Neural cell (in vitro differentiated cells): ENCODE results near the gene FGFBP2. TPM values are rescaled to one million over a fixed set of nuclear protein-coding genes. Genes with fewer than 3 reads are reported as not detected.

Experiments used
- H2AFZ ChIP-seq: fragments of 200-600, 300-800 bp; sonication (generic), shearing (Covaris generic); 2 replicates; pipeline ENCODE4 v1.6.0; 2014; ENCODE audit warnings: low read depth, mild to moderate bottlenecking, antibody characterized with exemption, low read length, moderate library complexity
- H3F3A ChIP-seq: fragments of 200-600 bp; shearing (Covaris generic); 2 replicates; pipeline ENCODE4 v1.6.1; 2016; ENCODE audit warnings: mild to moderate bottlenecking, moderate library complexity, mixed read lengths, antibody characterized with exemption, low read length; ENCODE audit not compliant: insufficient read depth, poor library complexity, severe bottlenecking
- H3K27ac ChIP-seq: fragments of 200-600, 300-800 bp; sonication (generic), shearing (Covaris generic); 2 replicates; pipeline ENCODE4 v1.5.1; 2014; ENCODE audit warnings: mild to moderate bottlenecking, low read length, moderate library complexity
- H3K27me3 ChIP-seq: fragments of 300-800, 200-600 bp; sonication (generic), shearing (Covaris generic); 2 replicates; pipeline ENCODE4 v1.6.0; 2014; ENCODE audit warnings: mild to moderate bottlenecking, low read depth, low read length, moderate library complexity; ENCODE audit not compliant: insufficient read depth
- H3K36me3 ChIP-seq: fragments of 300-800, 200-600 bp; sonication (generic), shearing (Covaris generic); 2 replicates; pipeline ENCODE4 v1.5.1; 2014; ENCODE audit warnings: mild to moderate bottlenecking, antibody characterized with exemption, low read length, moderate library complexity; ENCODE audit not compliant: insufficient read depth
- H3K4me2 ChIP-seq: fragments of 300-800, 200-600 bp; sonication (generic), shearing (Covaris generic); 2 replicates; pipeline ENCODE4 v1.6.0; 2014; ENCODE audit warnings: mild to moderate bottlenecking, low read length
- H3K4me3 ChIP-seq: fragments of 300-800, 200-600 bp; sonication (generic), shearing (Covaris generic); 2 replicates; pipeline ENCODE4 v1.5.1; 2014; ENCODE audit warnings: mild to moderate bottlenecking, low read length, moderate library complexity
- H3K79me2 ChIP-seq: fragments of 200-600 bp; shearing (Covaris generic); replicated peaks from 2 replicates; pipeline ENCODE4 v1.6.0; 2014; ENCODE audit warnings: mild to moderate bottlenecking, low read length, moderate library complexity; ENCODE audit not compliant: insufficient read depth
- H3K9ac ChIP-seq: fragments of 300-800, 200-600 bp; sonication (generic), shearing (Covaris generic); 2 replicates; pipeline ENCODE4 v1.6.1; 2016; ENCODE audit warnings: mild to moderate bottlenecking, low read length, mixed read lengths
- H3K9me2 ChIP-seq: fragments of 200-600 bp; shearing (Covaris generic); 2 replicates; pipeline ENCODE4 v1.6.1; 2016; ENCODE audit warnings: mild to moderate bottlenecking, low read length, mixed read lengths; ENCODE audit not compliant: insufficient read depth
- H3K9me3 ChIP-seq: fragments of 200-600, 300-800 bp; sonication (generic), shearing (Covaris generic); 2 replicates; pipeline ENCODE4 v1.6.1; 2016; ENCODE audit warnings: mild to moderate bottlenecking, mixed run types, low read length, moderate library complexity, mixed read lengths
- H4K20me1 ChIP-seq: fragments of 200-600 bp; shearing (Covaris generic); 2 replicates; pipeline ENCODE4 v1.6.1; 2016; ENCODE audit warnings: mild to moderate bottlenecking, mixed run types; ENCODE audit not compliant: insufficient read depth
- CTCF ChIP-seq: fragments of 450-650 bp; IDR thresholded peaks from 2 replicates; pipeline ENCODE4 v1.5.1; 2014; ENCODE audit warnings: antibody characterized with exemption, mild to moderate bottlenecking, moderate library complexity; ENCODE audit not compliant: poor library complexity, severe bottlenecking
- EP300 ChIP-seq: fragments of 450-650 bp; conservative IDR thresholded peaks from 2 replicates; pipeline ENCODE4 v1.6.1; 2014; ENCODE audit warnings: antibody characterized with exemption, mild to moderate bottlenecking, moderate library complexity; ENCODE audit not compliant: poor library complexity, severe bottlenecking
- EZH2 ChIP-seq: fragments of 200-600, 300-800 bp; shearing (Covaris generic), sonication (generic); IDR thresholded peaks from 2 replicates; pipeline ENCODE4 v1.6.1; 2014; ENCODE audit warnings: antibody characterized with exemption, low read length, borderline replicate concordance, mild to moderate bottlenecking; ENCODE audit not compliant: insufficient read depth, poor library complexity, severe bottlenecking
- MXI1 ChIP-seq: fragments of 450-650 bp; conservative IDR thresholded peaks from 2 replicates; pipeline ENCODE4 v1.6.1; 2014; ENCODE audit warnings: antibody characterized with exemption, mild to moderate bottlenecking; ENCODE audit not compliant: poor library complexity, severe bottlenecking
- POLR2AphosphoS5 ChIP-seq: IDR thresholded peaks from 2 replicates; pipeline ENCODE4 v1.6.1; 2012
- RAD21 ChIP-seq: fragments of 450-650 bp; conservative IDR thresholded peaks from 2 replicates; pipeline ENCODE4 v1.6.1; 2014; ENCODE audit warnings: antibody characterized with exemption, mild to moderate bottlenecking, moderate library complexity
- REST ChIP-seq: IDR thresholded peaks from 2 replicates; pipeline ENCODE4 v1.6.1; 2012; ENCODE audit warnings: borderline replicate concordance
- SMC3 ChIP-seq: fragments of 450-650 bp; conservative IDR thresholded peaks from 2 replicates; pipeline ENCODE4 v1.6.1; 2014; ENCODE audit warnings: antibody characterized with exemption, mild to moderate bottlenecking, moderate library complexity; ENCODE audit not compliant: poor library complexity
- TAF1 ChIP-seq: IDR thresholded peaks from 2 replicates; pipeline ENCODE4 v1.6.1; 2012; ENCODE audit warnings: low read depth
- polyA plus RNA-seq: library from polyadenylated mRNA; depleted of rRNA; stranded (reverse); fragments of >200 nt; gene quantifications from 2 replicates; pipeline ENCODE4 v1.2.3, GENCODE V29; 2014

Gene FGFBP2
- polyA plus RNA-seq, 1 donor from 2014 or later, result not detected

- Histone ChIP-seq H3F3A (no peaks in the 10 kb centered on the region), H3K9ac (no peak overlapping the region), H3K36me3 (no peaks in the 10 kb centered on the region), H2AFZ (no peak overlapping the region), H3K27me3 (no peaks in the 10 kb centered on the region), H3K4me2 (no peak overlapping the region), H3K9me2 (no peaks in the 10 kb centered on the region), H3K79me2 (no peaks in the 10 kb centered on the region), H3K4me3 (no peak overlapping the region), H3K9me3 (no peaks in the 10 kb centered on the region), H4K20me1 (no peaks in the 10 kb centered on the region), H3K27ac (no peak overlapping the region)
- TF ChIP-seq EP300 (no peak), EZH2 (no peak), SMC3 (no peak), MXI1 (no peak), TAF1 (no peak), POLR2AphosphoS5 (no peak)
These were observed 41.4 kb downstream of the FGFBP2 start for GRCh38 chr4:15921592-15921932.

DNA sequence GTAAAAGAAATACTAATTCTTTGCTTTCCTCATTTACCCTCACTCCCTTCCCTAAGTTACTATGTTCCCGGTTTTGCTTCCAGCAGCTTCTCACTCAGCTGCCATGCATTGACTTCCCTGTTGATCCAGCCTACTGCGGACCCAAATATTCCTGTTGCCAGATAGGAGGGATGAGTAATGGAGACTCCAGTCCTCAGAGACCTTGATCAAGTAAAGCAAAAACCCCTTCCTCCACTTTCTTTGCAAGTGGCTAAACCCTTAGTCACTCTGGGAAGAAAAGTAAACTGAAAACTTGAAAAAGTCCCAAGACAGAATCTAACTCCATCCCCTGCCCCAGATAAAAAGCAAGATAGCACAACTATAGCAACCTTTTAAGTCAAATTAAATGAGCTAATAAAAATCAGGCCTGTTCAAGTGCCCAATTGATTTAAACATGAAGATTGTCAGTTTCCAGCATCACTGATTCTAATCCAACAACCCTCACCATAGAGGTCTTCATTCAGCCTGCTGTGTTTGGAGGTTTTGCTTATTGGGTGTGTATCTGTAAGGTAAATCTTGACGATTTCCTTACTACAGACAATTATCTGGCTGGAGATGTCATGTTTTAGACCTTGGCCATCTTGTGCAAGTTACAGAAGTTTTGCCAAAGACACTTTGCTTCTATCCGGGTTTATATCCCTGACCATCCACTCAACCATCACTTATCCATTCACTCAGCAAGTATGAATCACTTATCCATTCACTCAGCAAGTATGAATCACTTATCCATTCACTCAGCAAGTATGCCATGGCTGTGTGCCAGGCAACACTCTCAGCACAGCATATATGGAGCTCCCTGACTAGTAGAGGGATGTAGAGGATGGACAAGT is 42.0 kb downstream of the FGFBP2 start:
- no peaks in the 10 kb centered on the region for H3F3A ChIP-seq
- H3K9ac ChIP-seq, result no peak overlapping the region
- TF ChIP-seq EZH2 (no peak), EP300 (no peak)
- H3K4me2 ChIP-seq, result no peak overlapping the region
- no peaks in the 10 kb centered on the region for H3K9me3 ChIP-seq
- no peaks in the 10 kb centered on the region for H3K27me3 ChIP-seq
- H2AFZ ChIP-seq, result no peak overlapping the region
- H3K9me2 ChIP-seq, result no peaks in the 10 kb centered on the region
- H4K20me1 ChIP-seq, result no peaks in the 10 kb centered on the region
- H3K36me3 ChIP-seq, result no peaks in the 10 kb centered on the region
- no peak overlapping the region for H3K4me3 ChIP-seq
- H3K79me2 ChIP-seq, result no peaks in the 10 kb centered on the region
- no peak overlapping the region for H3K27ac ChIP-seq

GRCh38 chr4:15918484-15919129 is 44.4 kb downstream of the FGFBP2 start:
- Histone ChIP-seq H3K27me3 (no peaks in the 10 kb centered on the region), H3K4me3 (no peak overlapping the region), H3K9me3 (no peaks in the 10 kb centered on the region), H3K9me2 (no peaks in the 10 kb centered on the region), H3K9ac (no peak overlapping the region), H3K4me2 (no peak overlapping the region), H3K27ac (no peak overlapping the region), H2AFZ (no peak overlapping the region), H3K36me3 (no peaks in the 10 kb centered on the region), H4K20me1 (no peaks in the 10 kb centered on the region), H3F3A (no peaks in the 10 kb centered on the region), H3K79me2 (no peaks in the 10 kb centered on the region)
- TF ChIP-seq SMC3, result no peak
- TF ChIP-seq MXI1, result no peak
- no peak for TF ChIP-seq TAF1
- no peak for TF ChIP-seq REST
- TF ChIP-seq RAD21, result no peak
- no peak for TF ChIP-seq POLR2AphosphoS5
- TF ChIP-seq CTCF, result no peak
- TF ChIP-seq EZH2, result no peak
- no peak for TF ChIP-seq EP300
